HUES64 (cell line): ENCODE results near the gene NDE1.
"Not testable (repeated sequence)": the region's sequence is repeated elsewhere in the genome, so short reads cannot be mapped to it uniquely, and the experiment has no call there.

Source experiments
- H3K27ac ChIP-seq: 2 replicates; pipeline ENCODE4 v1.7.0; 2013; ENCODE audit warnings: low read depth, low read length, inconsistent platforms
- H3K27me3 ChIP-seq: 2 replicates; pipeline ENCODE4 v1.6.1; 2013; ENCODE audit warnings: mild to moderate bottlenecking, low read length; ENCODE audit not compliant: insufficient read depth
- H3K36me3 ChIP-seq: 2 replicates; pipeline ENCODE4 v1.6.1; 2013; ENCODE audit warnings: mild to moderate bottlenecking, low read length; ENCODE audit not compliant: insufficient read depth
- H3K4me1 ChIP-seq: 2 replicates; pipeline ENCODE4 v1.6.1; 2013; ENCODE audit warnings: mild to moderate bottlenecking, low read length, moderate library complexity; ENCODE audit not compliant: insufficient read depth
- H3K4me3 ChIP-seq: 2 replicates; pipeline ENCODE4 v1.5.1; 2013; ENCODE audit warnings: mild to moderate bottlenecking, low read length, moderate library complexity
- H3K9ac ChIP-seq: 2 replicates; pipeline ENCODE4 v1.6.1; 2013; ENCODE audit warnings: mild to moderate bottlenecking, low read depth, low read length
- H3K9me3 ChIP-seq: 2 replicates; pipeline ENCODE4 v1.6.1; 2013; ENCODE audit warnings: low read depth, low read length; ENCODE audit not compliant: insufficient read depth
- WGBS: fragments of 150-250, 120-280 bp; methylation state at CpG from one replicate; pipeline ENCODE4 v1.1.7; 2013; ENCODE audit warnings: missing lambda C conversion rate; 5-methylcytosine and 5-hydroxymethylcytosine counted together

The NDE1 gene

DNA sequence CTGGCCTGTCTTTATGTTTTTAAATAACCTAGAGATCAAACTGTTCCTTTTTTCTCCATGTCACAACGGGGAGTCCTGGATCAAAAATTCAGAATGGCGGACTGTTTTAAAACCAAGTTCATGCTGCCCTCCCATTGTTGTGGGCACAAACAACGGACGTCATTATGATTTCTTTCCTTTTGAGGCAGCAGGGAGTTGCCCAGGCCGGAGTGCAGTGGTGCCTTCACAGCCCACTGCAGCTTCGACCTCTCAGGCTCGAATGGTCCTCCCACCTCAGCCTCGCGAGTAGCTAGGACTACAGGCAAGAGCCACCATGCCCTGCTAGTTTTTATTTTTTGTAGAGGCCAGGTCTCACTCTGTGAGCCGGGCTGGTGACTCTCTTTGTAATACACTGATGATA, 26.5 kb downstream of the NDE1 start:
- no peaks in the 10 kb centered on the region for H3K4me1 ChIP-seq
- peaks cover 26% of the 10 kb centered on the region for H3K36me3 ChIP-seq
- WGBS, result 85% methylated on average over 10 of the region's 10 CpGs

DNA sequence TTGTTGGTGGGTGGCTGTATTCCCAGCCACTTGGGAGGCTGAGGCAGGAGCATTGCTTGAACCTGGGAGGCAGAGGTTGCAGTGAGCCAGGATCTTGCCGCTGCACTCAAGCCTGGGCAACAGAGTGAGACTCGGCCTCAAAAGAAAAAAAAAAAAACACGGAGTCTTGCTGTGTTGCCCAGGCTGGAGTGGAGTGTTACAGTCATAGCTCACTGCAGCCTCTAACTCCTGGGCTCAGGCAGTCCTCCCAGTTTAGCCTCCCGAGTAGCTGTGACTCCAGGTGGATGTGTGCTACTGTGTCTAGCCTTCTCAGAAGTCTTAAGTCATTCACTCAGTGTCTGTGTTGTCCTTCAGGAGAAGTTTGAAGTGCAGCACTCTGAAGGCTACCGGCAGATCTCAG, 27.4 kb downstream of the NDE1 start:
- 95% methylated on average over 5 of the region's 5 CpGs for WGBS
- Histone ChIP-seq H3K27me3 (no peaks in the 10 kb centered on the region), H3K27ac (no peak overlapping the region), H3K9me3 (no peaks in the 10 kb centered on the region), H3K4me1 (peaks cover 3% of the 10 kb centered on the region; the same call in 1 of the 2 replicates), H3K36me3 (peaks cover 26% of the 10 kb centered on the region), H3K4me3 (no peak overlapping the region), H3K9ac (no peak overlapping the region)

More for the DNA sequence above, 26.5 kb downstream of the NDE1 start:
- Histone ChIP-seq H3K27me3 (no peaks in the 10 kb centered on the region), H3K9ac (no peak overlapping the region), H3K4me3 (no peak overlapping the region), H3K9me3 (no peaks in the 10 kb centered on the region), H3K27ac (no peak overlapping the region)

DNA sequence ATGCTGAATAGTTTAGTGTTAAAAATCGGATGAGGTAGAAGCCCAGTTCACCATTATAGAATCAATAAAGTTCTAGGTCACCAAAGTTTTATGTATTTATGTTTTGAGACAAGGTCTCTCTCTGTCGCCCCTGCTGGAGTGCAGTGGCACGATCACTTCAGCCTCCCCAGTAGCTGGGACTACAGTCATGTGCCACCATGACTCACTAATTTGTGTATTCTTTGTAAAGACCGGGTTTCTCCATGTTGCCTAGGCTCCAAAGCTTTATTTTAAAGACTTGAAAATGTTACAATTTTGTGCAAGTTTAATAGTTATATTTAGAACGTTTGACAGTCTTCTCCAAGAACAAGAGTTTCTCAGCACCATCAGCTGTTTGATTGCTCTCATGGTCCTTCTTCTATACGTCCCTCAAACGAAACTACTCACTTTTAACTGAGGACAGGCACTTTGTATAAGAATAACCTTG, 32.1 kb downstream of the NDE1 start:
- H3K4me3 ChIP-seq, result no peak overlapping the region
- H3K9ac ChIP-seq, result peak overlapping the region; percentile 24; the same call in 1 of the 2 replicates
- H3K27me3 ChIP-seq, result no peaks in the 10 kb centered on the region
- H3K27ac ChIP-seq, result 0 out of 2 replicates have a peak overlapping the region, but pooled peaks have one; percentile 15
- H3K4me1 ChIP-seq, result peaks cover 4% of the 10 kb centered on the region; the same call in 1 of the 2 replicates
- peaks cover 45% of the 10 kb centered on the region for H3K36me3 ChIP-seq
- WGBS, result 53% methylated on average over 6 of the region's 7 CpGs
- H3K9me3 ChIP-seq, result no peaks in the 10 kb centered on the region

DNA sequence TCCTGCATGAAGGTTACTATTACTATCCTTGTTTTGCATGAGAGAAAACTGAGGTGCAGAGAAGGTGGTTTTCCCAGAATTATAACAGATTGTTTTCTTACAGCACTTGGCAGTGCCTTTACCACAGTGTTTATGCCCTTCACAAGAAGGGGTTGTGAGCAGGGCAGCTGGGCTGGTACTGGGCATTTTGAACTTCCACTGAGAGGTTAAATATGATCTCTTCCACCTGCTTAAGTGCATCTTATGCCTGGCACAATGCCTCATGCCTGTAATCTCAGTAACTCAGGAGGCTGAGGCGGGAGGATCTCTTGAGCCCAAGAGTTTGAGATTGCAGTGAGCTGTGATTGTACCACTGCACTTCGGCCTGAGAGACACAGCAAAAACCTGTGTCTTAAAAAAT, 36.2 kb downstream of the NDE1 start:
- Histone ChIP-seq H3K9me3 (no peaks in the 10 kb centered on the region), H3K27me3 (no peaks in the 10 kb centered on the region), H3K9ac (no peak overlapping the region), H3K4me3 (no peak overlapping the region), H3K4me1 (peaks cover 4% of the 10 kb centered on the region; the same call in 1 of the 2 replicates), H3K36me3 (peaks cover 54% of the 10 kb centered on the region), H3K27ac (no peak overlapping the region)
- WGBS, result 97% methylated on average over 2 of the region's 2 CpGs

DNA sequence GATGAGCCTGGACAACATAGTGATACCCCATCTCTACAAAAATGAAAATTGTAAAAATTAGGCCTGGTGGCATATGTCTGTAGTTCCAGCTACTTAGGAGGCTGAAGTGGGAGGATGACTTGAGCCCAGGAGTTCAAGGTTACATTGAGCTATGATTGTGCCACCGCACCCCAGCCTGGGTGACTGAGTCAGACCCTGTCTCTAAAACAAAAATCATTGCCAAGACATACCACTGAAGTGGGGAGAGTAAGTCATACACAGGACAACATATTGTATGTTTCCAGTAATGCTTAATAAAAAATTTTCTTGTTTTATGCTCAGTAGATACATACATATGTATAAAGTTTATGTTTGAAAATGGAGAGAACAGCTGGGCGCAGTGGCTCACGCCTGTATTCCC, 39.2 kb downstream of the NDE1 start:
- peaks cover 77% of the 10 kb centered on the region for H3K36me3 ChIP-seq
- 98% methylated on average over 3 of the region's 3 CpGs for WGBS

DNA sequence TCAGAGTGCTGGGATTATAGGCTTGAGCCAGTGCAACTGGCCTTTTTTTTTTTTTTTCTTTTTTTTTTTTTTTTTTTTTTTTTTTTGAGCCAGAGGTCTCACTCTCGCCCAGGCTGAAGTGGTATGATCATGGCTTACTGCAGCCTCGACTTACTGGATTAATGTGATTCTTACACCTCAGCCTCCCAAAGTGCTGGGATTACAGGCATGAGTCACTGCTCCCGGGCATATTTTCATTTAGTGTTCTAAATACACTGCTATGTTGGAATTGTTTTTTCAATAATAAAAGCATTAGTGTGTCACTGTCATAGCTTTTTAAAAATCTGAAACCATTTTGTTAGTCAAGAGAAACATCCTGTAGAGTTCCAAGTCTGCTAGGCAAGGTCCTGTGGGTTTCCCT, 40.3 kb downstream of the NDE1 start:
- H3K27ac ChIP-seq, result no peak overlapping the region
- no peaks in the 10 kb centered on the region for H3K9me3 ChIP-seq
- no peaks in the 10 kb centered on the region for H3K27me3 ChIP-seq
- peaks cover 81% of the 10 kb centered on the region for H3K36me3 ChIP-seq
- H3K9ac ChIP-seq, result no peak overlapping the region
- H3K4me1 ChIP-seq, result no peaks in the 10 kb centered on the region
- WGBS, result 95% methylated on average over 3 of the region's 3 CpGs
- no peak overlapping the region for H3K4me3 ChIP-seq

More for the DNA sequence above, 39.2 kb downstream of the NDE1 start:
- H3K9me3 ChIP-seq, result no peaks in the 10 kb centered on the region
- no peaks in the 10 kb centered on the region for H3K27me3 ChIP-seq
- no peak overlapping the region for H3K27ac ChIP-seq
- H3K9ac ChIP-seq, result no peak overlapping the region
- H3K4me1 ChIP-seq, result no peaks in the 10 kb centered on the region
- H3K4me3 ChIP-seq, result no peak overlapping the region

DNA sequence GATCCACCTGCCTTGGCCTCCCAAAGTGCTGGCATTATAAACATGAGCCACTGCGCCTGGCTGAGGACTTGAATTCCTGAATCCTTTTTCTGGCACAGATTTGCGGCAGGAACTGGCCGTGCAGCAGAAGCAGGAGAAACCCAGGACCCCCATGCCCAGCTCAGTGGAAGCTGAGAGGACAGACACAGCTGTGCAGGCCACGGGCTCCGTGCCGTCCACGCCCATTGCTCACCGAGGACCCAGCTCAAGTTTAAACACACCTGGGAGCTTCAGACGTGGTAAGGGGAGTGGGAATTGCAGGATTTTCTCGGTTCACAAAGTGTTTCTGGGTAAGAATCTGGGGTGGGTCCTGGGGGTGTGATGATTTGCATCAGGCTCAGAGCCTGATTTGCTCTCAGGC, 41.0 kb downstream of the NDE1 start:
- Histone ChIP-seq H3K36me3 (peaks cover 81% of the 10 kb centered on the region), H3K4me1 (no peaks in the 10 kb centered on the region), H3K9ac (no peak overlapping the region), H3K27ac (no peak overlapping the region), H3K4me3 (no peak overlapping the region), H3K27me3 (no peaks in the 10 kb centered on the region), H3K9me3 (no peaks in the 10 kb centered on the region)
- WGBS, result 95% methylated on average over 10 of the region's 10 CpGs

DNA sequence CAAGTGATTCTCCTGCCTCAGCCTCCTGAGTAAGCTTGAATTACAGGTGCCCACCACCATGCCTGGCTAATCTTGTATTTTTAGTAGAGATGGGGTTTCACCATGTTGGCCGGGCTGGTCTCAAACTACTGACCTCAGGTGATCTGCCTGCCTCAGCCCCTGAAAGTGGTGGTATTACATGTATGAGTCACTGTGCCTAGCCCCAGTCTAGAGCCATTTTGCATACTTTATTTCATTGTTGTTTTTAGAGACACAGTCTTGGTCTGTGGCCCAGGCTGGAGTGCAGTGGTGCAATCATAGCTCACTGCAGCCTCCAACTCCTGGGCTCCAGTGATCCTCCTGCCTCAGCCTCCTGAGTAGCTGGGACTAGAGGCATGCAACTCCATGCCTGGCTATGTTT, 42.5 kb downstream of the NDE1 start:
- peaks cover 83% of the 10 kb centered on the region for H3K36me3 ChIP-seq
- not testable (repeated sequence) for H3K27me3 ChIP-seq, H3K9me3 ChIP-seq, H3K4me1 ChIP-seq, H3K27ac ChIP-seq, H3K9ac ChIP-seq, H3K4me3 ChIP-seq
- 96% methylated on average over 1 of the region's 1 CpG for WGBS

DNA sequence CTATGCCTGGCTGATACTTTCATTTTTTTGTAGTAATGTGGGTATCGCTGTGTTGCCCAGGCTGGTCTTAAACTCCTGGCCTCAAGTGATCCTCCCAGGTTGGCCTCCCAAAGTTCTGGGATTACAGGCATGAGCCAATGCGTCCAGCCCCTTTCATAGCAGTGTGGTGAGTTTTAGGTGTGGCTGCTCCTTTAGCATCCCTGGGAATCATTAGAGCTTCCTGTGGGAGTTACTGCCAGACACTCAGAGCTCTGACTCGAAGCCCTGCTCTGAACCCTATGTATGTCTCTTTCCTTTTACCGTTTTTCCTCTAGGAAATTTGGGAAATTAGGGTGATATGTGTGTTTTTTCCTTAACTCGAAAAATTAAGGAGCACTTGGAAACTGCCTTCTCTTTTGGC, 44.5 kb downstream of the NDE1 start:
- no peak overlapping the region for H3K4me3 ChIP-seq
- WGBS, result 95% methylated on average over 5 of the region's 5 CpGs
- peaks cover 85% of the 10 kb centered on the region for H3K36me3 ChIP-seq
- H3K27ac ChIP-seq, result no peak overlapping the region
- no peak overlapping the region for H3K9ac ChIP-seq
- no peaks in the 10 kb centered on the region for H3K4me1 ChIP-seq
- H3K9me3 ChIP-seq, result no peaks in the 10 kb centered on the region
- H3K27me3 ChIP-seq, result no peaks in the 10 kb centered on the region

DNA sequence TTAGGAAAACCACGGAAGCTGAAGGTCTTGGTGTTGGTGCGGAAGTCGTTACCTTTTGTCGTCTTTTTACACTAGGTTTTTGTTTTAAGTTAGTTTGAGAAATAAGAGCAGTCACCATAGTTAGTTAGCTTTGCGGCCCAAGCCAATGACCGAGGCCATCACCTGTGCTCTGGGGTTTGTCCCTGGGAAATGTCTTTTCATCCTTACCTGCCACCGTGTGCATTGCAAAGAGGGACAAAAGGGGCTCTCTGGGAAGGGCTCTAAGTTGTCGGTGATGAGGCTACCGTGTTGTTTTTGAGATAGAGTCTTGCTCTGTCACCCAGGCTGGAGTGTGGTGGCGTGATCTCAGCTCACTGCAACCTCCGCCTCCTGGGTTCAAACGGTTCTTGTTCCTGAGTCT, 49.8 kb downstream of the NDE1 start:
- no peaks in the 10 kb centered on the region for H3K4me1 ChIP-seq
- peaks cover 71% of the 10 kb centered on the region for H3K36me3 ChIP-seq
- no peak overlapping the region for H3K4me3 ChIP-seq
- H3K9ac ChIP-seq, result no peak overlapping the region
- no peak overlapping the region for H3K27ac ChIP-seq
- H3K27me3 ChIP-seq, result no peaks in the 10 kb centered on the region
- 96% methylated on average over 12 of the region's 12 CpGs for WGBS
- H3K9me3 ChIP-seq, result no peaks in the 10 kb centered on the region

DNA sequence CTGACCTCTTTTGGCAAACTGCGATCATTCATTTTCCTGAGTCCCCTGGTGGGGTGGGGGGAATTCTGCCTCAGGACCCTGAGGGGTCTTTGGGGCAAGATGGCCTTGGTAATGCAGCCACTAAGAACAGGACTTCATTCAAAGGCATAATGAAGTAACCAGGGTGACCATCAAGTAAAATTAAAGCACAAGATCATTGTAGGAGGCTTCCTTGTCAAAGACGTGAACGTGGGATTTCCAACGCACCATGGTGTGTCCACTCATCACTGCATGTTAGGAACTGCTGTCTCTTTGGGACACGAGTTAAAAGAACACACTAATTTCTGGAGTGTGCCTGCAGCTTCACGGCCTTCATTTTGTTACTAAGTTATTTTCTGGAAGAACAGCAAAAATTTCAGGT, 51.3 kb downstream of the NDE1 start:
- no peak overlapping the region for H3K9ac ChIP-seq
- 95% methylated on average over 6 of the region's 6 CpGs for WGBS
- H3K4me3 ChIP-seq, result no peak overlapping the region
- H3K4me1 ChIP-seq, result no peaks in the 10 kb centered on the region
- H3K27ac ChIP-seq, result no peak overlapping the region
- peaks cover 59% of the 10 kb centered on the region for H3K36me3 ChIP-seq
- no peaks in the 10 kb centered on the region for H3K9me3 ChIP-seq
- H3K27me3 ChIP-seq, result no peaks in the 10 kb centered on the region
